ENCODE results near the gene LDLRAD3. TPM values are rescaled to one million over a fixed set of nuclear protein-coding genes. Genes with fewer than 3 reads are reported as not detected.

LDLRAD3 gene
- total and polyA plus RNA-seq, 9 donors = 14.5 to 32.4 (median 17.2) TPM

DNA sequence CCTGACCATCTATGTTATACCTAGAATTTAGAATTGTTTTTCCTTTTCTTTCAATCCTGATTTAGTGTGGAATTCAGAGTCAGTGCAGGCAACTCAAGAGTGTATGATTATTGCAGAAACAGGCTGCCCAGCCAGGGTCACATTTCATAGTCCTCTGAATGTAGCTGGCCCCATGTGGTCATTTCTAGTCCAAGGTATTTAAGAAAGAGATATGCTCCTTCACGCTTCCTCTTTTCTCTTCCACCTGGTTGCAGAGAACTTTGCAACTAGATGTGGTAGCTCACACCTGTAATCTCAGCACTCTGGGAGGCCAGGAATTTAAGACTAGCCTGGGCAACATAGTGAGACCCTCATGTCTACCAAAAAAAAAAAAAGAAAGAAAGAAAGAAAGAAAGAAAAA lies 27.6 kb upstream of the LDLRAD3 start:
- Histone ChIP-seq H3K36me3 (no peaks in the 10 kb centered on the region), H3K9me3 (no peaks in the 10 kb centered on the region), H3K27me3 (no peaks in the 10 kb centered on the region), H3K4me3 (no peak overlapping the region), H3K27ac (no peak overlapping the region), H3K4me1 (ENCODE audit: insufficient read depth) (no peaks in the 10 kb centered on the region)
- no peak for DNase-seq
- TF ChIP-seq POLR2A (IDR thresholded peaks at IDR 0.05) (no peak), EP300 (IDR thresholded peaks at IDR 0.05) (no peak)
- TF ChIP-seq, protein P1, sequence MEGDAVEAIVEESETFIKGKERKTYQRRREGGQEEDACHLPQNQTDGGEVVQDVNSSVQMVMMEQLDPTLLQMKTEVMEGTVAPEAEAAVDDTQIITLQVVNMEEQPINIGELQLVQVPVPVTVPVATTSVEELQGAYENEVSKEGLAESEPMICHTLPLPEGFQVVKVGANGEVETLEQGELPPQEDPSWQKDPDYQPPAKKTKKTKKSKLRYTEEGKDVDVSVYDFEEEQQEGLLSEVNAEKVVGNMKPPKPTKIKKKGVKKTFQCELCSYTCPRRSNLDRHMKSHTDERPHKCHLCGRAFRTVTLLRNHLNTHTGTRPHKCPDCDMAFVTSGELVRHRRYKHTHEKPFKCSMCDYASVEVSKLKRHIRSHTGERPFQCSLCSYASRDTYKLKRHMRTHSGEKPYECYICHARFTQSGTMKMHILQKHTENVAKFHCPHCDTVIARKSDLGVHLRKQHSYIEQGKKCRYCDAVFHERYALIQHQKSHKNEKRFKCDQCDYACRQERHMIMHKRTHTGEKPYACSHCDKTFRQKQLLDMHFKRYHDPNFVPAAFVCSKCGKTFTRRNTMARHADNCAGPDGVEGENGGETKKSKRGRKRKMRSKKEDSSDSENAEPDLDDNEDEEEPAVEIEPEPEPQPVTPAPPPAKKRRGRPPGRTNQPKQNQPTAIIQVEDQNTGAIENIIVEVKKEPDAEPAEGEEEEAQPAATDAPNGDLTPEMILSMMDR (IDR thresholded peaks at IDR 0.05) = no peak
- WGBS, 3 donors = 83 to 86% (median 85%) methylated on average over 1 of the region's 1 CpG
- intact Hi-C loops (cut with DNase I) = no loop called here

DNA sequence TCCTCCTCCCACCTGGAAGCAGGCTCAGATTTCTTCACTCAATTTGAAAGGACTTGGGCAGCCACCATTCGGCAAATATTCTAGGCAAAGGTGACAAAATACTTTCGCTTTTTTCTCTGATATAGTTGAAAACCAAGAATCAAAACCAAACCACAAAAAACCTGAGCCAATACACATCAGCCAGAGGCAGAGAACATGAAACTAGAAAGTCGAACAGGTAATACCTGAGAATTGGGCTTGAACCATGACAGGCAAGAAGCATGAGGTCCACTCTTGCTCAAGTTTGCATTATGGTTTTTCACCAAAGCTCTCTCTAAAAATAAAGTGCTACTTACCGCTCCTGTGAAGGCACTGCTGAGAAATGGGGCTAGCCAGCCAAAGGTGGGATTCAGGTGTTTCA lies 26.2 kb upstream of the LDLRAD3 start:
- no peak overlapping the region for H3K27ac ChIP-seq
- TF ChIP-seq EP300 (IDR thresholded peaks at IDR 0.05) (no peak), POLR2A (IDR thresholded peaks at IDR 0.05) (no peak)
- TF ChIP-seq, protein P1 (IDR thresholded peaks at IDR 0.05) = no peak
- H3K9me3 ChIP-seq = no peaks in the 10 kb centered on the region
- DNase-seq = no peak
- intact Hi-C loops (cut with DNase I) = no loop called here
- no peaks in the 10 kb centered on the region for H3K36me3 ChIP-seq
- no peak overlapping the region for H3K4me3 ChIP-seq
- 88 to 90% (median 90%) methylated on average over 4 of the region's 4 CpGs for WGBS, 3 donors
- H3K4me1 ChIP-seq (ENCODE audit: insufficient read depth) = no peaks in the 10 kb centered on the region
- H3K27me3 ChIP-seq = no peaks in the 10 kb centered on the region

DNA sequence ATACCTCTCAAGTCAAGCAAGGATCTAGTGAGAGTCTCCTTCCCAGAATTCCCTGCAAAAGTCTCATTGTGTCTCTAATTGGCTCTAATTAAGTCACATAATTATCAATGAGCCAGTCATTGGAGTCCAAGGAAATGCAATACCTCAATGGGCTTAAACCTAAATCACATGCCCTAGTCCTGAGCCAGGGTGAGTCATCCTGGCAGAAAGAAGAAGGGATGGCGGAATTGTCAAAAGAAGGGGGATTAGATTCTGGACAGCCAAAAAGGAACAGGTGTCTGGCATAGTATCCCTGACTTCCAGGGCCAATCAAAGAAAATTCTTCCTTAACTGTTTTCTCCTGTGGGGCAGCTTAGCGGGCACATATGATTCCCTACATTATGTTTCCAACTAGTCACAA lies 25.1 kb upstream of the LDLRAD3 start:
- no peaks in the 10 kb centered on the region for H3K27me3 ChIP-seq
- intact Hi-C loops (cut with DNase I) = no loop called here
- no peak overlapping the region for H3K27ac ChIP-seq
- H3K4me1 ChIP-seq (ENCODE audit: insufficient read depth) = no peaks in the 10 kb centered on the region
- no peak for TF ChIP-seq POLR2A (IDR thresholded peaks at IDR 0.05)
- TF ChIP-seq, protein P1 (IDR thresholded peaks at IDR 0.05) = no peak
- TF ChIP-seq EP300 (IDR thresholded peaks at IDR 0.05) = no peak
- 94 to 98% (median 96%) methylated on average over 2 of the region's 2 CpGs for WGBS, 3 donors
- no peak for DNase-seq
- H3K36me3 ChIP-seq = no peaks in the 10 kb centered on the region
- no peaks in the 10 kb centered on the region for H3K9me3 ChIP-seq
- no peak overlapping the region for H3K4me3 ChIP-seq

DNA sequence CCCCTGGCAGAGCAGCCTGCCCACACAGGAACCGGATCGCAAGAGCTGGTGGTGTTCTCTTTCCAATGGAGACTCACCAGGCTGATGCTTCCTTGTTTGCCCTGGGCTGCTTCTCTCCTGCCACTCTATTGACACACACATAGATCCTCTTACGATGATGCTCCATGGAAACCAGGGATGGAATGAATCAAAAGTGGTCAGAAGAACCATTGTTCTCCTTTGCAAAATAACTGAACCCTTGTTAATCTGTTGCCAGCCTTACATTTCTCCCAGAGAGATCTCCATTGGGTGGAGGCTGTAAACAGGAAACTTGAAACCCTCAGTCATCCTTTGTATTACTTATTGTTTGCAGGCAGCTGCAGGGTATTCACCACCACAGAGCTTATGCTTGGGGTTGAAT lies 24.6 kb upstream of the LDLRAD3 start:
- Histone ChIP-seq H3K4me3 (no peak overlapping the region), H3K9me3 (no peaks in the 10 kb centered on the region), H3K27ac (no peak overlapping the region), H3K4me1 (ENCODE audit: insufficient read depth) (no peaks in the 10 kb centered on the region), H3K27me3 (no peaks in the 10 kb centered on the region), H3K36me3 (no peaks in the 10 kb centered on the region)
- intact Hi-C loops (cut with DNase I) = no loop called here
- no peak for DNase-seq
- TF ChIP-seq EP300 (IDR thresholded peaks at IDR 0.05) = no peak
- TF ChIP-seq POLR2A (IDR thresholded peaks at IDR 0.05) = no peak
- TF ChIP-seq, protein P1 (IDR thresholded peaks at IDR 0.05) = no peak
- 88 to 92% (median 89%) methylated on average over 3 of the region's 3 CpGs for WGBS, 3 donors

DNA sequence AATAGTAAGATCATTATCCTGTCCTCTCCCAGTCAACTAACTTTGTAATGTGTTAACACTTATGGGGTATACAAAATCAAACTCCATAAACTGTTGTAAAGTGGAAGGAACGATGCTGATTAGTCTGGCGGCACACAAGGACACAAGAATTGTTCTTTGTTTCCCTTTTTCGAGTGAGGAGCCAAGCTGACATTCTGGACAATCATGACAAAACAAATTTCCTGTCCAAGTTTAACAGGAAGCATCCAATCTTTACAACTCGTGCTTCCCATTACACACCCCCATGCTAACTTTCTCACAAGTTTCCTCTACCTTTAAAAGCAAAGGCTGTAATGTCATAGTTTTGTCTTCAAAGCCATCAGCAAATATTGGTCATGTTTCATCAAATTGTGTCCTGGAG lies 20.4 kb upstream of the LDLRAD3 start:
- 24 to 35% (median 35%) methylated on average over 4 of the region's 4 CpGs for WGBS, 3 donors
- H3K27ac ChIP-seq = no peak overlapping the region
- no peak for TF ChIP-seq EP300 (IDR thresholded peaks at IDR 0.05)
- TF ChIP-seq, protein P1 (IDR thresholded peaks at IDR 0.05) = no peak
- TF ChIP-seq POLR2A (IDR thresholded peaks at IDR 0.05) = no peak
- no peaks in the 10 kb centered on the region for H3K4me1 ChIP-seq (ENCODE audit: insufficient read depth)
- no peak for DNase-seq
- H3K27me3 ChIP-seq = no peaks in the 10 kb centered on the region
- no peaks in the 10 kb centered on the region for H3K36me3 ChIP-seq
- intact Hi-C loops (cut with DNase I) = no loop called here
- H3K4me3 ChIP-seq = no peak overlapping the region
- no peaks in the 10 kb centered on the region for H3K9me3 ChIP-seq

Measured in ovary (tissue), 9 donors.